Measurements from ENCODE around the gene BCL2L14. TPM values are rescaled to one million over a fixed set of nuclear protein-coding genes. Genes with fewer than 3 reads are reported as not detected.

The BCL2L14 gene
- total RNA-seq, 1 experiment from 2014 or later: not detected

DNA sequence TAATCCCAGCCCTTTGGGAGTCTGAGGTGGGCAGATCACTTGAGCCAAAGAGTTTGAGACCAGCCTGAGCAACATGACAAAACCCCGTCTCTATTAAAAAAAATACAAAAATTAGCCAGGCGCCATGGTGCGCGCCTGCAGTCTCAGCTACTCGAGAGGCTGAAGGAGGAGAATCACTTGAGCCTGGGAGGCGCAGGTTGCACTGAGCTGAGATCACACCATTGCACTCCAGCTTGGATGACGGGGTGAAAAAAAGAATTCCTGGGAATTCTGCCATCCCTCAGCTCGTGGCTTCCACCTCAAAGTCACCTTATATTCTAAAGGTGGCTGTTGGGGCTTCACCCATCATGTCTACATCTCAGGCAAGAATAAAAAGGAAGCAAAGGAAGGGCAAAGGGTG, 12.9 kb downstream of the BCL2L14 start:
- POLR2A ChIA-PET (ENCODE audit: unreplicated experiment): no interaction called here
- Histone ChIP-seq H3K9me3 (ENCODE audit: low read length) (no peaks in the 10 kb centered on the region), H3K9me2 (replicated peaks; ENCODE audit: low read length) (no peaks in the 10 kb centered on the region), H2AFZ (ENCODE audit: low read length) (no peak overlapping the region), H3K4me1 (ENCODE audit: insufficient read depth, low read length) (no peaks in the 10 kb centered on the region), H3K4me3 (ENCODE audit: low read length) (no peak overlapping the region), H3K9ac (ENCODE audit: low read length) (no peak overlapping the region), H3K4me2 (ENCODE audit: low read length) (no peak overlapping the region), H3K36me3 (ENCODE audit: low read depth, low read length) (no peaks in the 10 kb centered on the region), H3K27me3 (ENCODE audit: low read length) (no peaks in the 10 kb centered on the region), H3K27ac (ENCODE audit: low read length) (no peak overlapping the region), H4K20me1 (ENCODE audit: low read length) (no peaks in the 10 kb centered on the region), H3F3A (ENCODE audit: low read length, unreplicated experiment) (no peaks in the 10 kb centered on the region), H3K79me2 (ENCODE audit: low read length) (no peaks in the 10 kb centered on the region)
- CTCF ChIA-PET: no interaction called here
- TF ChIP-seq, protein P1, sequence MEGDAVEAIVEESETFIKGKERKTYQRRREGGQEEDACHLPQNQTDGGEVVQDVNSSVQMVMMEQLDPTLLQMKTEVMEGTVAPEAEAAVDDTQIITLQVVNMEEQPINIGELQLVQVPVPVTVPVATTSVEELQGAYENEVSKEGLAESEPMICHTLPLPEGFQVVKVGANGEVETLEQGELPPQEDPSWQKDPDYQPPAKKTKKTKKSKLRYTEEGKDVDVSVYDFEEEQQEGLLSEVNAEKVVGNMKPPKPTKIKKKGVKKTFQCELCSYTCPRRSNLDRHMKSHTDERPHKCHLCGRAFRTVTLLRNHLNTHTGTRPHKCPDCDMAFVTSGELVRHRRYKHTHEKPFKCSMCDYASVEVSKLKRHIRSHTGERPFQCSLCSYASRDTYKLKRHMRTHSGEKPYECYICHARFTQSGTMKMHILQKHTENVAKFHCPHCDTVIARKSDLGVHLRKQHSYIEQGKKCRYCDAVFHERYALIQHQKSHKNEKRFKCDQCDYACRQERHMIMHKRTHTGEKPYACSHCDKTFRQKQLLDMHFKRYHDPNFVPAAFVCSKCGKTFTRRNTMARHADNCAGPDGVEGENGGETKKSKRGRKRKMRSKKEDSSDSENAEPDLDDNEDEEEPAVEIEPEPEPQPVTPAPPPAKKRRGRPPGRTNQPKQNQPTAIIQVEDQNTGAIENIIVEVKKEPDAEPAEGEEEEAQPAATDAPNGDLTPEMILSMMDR (conservative IDR thresholded peaks at IDR 0.05; ENCODE audit: low read depth, low read length): no peak
- TF ChIP-seq EZH2 (IDR thresholded peaks at IDR 0.05; ENCODE audit: low read length, unreplicated experiment) (no peak), EZH2phosphoT487 (IDR thresholded peaks at IDR 0.05; ENCODE audit: borderline replicate concordance, low read length) (no peak)
- no peak for DNase-seq
- intact Hi-C loops (cut with micrococcal nuclease): loop anchor here (2.0 to 5.0 kb wide), 2 partner anchors 184 to 249 kb away; partner anchors contain the start of gene LRP6
- no TSS peak for BruUV-seq (replicated peaks)
- no peak for ATAC-seq

DNA sequence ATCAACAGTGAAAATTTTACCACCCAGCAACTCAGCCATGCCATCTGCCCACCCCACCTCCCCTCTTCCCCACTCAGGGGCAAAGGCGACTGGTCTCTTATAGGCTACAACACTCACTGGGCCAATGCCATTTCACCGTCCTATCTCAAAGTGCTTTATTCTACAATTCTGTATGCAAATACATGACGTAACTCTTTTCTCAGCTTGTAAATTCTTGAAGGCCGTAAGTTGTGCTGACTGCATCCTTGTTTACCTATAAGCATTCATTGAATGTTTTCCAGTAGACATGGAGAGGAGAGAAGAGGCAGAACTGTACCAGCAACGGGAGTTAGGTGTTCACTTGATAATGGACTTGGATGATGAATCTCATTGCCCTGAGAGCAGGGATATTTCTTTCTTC, 15.6 kb downstream of the BCL2L14 start:
- Histone ChIP-seq H4K20me1 (ENCODE audit: low read length) (no peaks in the 10 kb centered on the region), H3K4me3 (ENCODE audit: low read length) (no peak overlapping the region), H3K4me1 (ENCODE audit: insufficient read depth, low read length) (no peaks in the 10 kb centered on the region), H3F3A (ENCODE audit: low read length, unreplicated experiment) (no peaks in the 10 kb centered on the region), H3K9me2 (replicated peaks; ENCODE audit: low read length) (no peaks in the 10 kb centered on the region), H3K9me3 (ENCODE audit: low read length) (no peaks in the 10 kb centered on the region), H3K27me3 (ENCODE audit: low read length) (no peaks in the 10 kb centered on the region), H3K27ac (ENCODE audit: low read length) (no peak overlapping the region), H3K9ac (ENCODE audit: low read length) (no peak overlapping the region), H2AFZ (ENCODE audit: low read length) (no peak overlapping the region), H3K36me3 (ENCODE audit: low read depth, low read length) (no peaks in the 10 kb centered on the region), H3K4me2 (ENCODE audit: low read length) (no peak overlapping the region), H3K79me2 (ENCODE audit: low read length) (no peaks in the 10 kb centered on the region)
- ATAC-seq (no peak), DNase-seq (peak; percentile 3)
- ChIA-PET POLR2A (ENCODE audit: unreplicated experiment) (no interaction called here), CTCF (no interaction called here)
- intact Hi-C loops (cut with micrococcal nuclease): no loop called here
- no peak for TF ChIP-seq EZH2 (IDR thresholded peaks at IDR 0.05; ENCODE audit: low read length, unreplicated experiment)
- TF ChIP-seq, protein P1 (conservative IDR thresholded peaks at IDR 0.05; ENCODE audit: low read depth, low read length): no peak
- TF ChIP-seq EZH2phosphoT487 (IDR thresholded peaks at IDR 0.05; ENCODE audit: borderline replicate concordance, low read length): no peak
- BruUV-seq (replicated peaks): no TSS peak

DNA sequence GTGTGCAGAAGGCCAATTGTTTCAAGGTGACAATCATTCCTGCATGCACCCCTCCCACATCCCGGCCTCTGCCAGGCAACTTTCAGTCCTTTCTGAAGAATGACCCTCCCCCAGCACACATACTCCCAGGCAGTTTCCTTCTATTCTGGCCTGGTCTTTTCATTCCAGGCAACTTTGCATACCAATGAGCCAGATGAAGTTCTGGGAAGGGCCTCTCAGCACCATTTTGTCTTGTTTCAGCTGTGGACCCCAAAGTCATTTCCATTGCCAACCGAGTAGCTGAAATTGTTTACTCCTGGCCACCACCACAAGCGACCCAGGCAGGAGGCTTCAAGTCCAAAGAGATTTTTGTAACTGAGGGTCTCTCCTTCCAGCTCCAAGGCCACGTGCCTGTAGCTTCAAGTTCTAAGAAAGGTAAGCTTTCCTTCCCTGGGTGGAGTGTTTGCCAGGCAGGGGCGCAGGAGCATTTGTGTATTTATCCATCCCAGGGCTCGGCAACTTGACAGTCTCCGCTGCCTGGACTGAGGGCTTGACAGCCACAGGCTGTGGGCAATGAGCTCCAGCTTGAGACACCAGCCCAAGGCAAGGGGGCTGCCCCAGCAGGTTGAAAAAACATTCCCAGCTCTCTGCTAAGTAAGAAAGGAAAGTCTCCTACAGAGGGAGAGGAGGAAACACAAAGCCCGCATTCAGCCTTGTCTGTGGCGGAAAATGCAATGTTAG, 16.4 kb downstream of the BCL2L14 start:
- POLR2A ChIA-PET (ENCODE audit: unreplicated experiment): no interaction called here
- DNase-seq (no peak), ATAC-seq (no peak)
- no peak overlapping the region for H3K4me2 ChIP-seq (ENCODE audit: low read length)
- BruUV-seq (replicated peaks): no TSS peak
- no peaks in the 10 kb centered on the region for H3K4me1 ChIP-seq (ENCODE audit: insufficient read depth, low read length)
- H3K27me3 ChIP-seq (ENCODE audit: low read length): no peaks in the 10 kb centered on the region
- no peaks in the 10 kb centered on the region for H3K79me2 ChIP-seq (ENCODE audit: low read length)
- CTCF ChIA-PET: interaction anchor here (0.6 kb wide), 1 partner anchor 10 kb away, joined by 5 read pairs; no protein-coding TSS in a partner anchor
- no peak overlapping the region for H3K27ac ChIP-seq (ENCODE audit: low read length)
- TF ChIP-seq EZH2phosphoT487 (IDR thresholded peaks at IDR 0.05; ENCODE audit: borderline replicate concordance, low read length) (no peak), EZH2 (IDR thresholded peaks at IDR 0.05; ENCODE audit: low read length, unreplicated experiment) (no peak)
- TF ChIP-seq, protein P1 (conservative IDR thresholded peaks at IDR 0.05; ENCODE audit: low read depth, low read length): no peak
- no peaks in the 10 kb centered on the region for H4K20me1 ChIP-seq (ENCODE audit: low read length)
- no peaks in the 10 kb centered on the region for H3K36me3 ChIP-seq (ENCODE audit: low read depth, low read length)
- no peaks in the 10 kb centered on the region for H3F3A ChIP-seq (ENCODE audit: low read length, unreplicated experiment)
- no peaks in the 10 kb centered on the region for H3K9me3 ChIP-seq (ENCODE audit: low read length)
- no peak overlapping the region for H2AFZ ChIP-seq (ENCODE audit: low read length)
- intact Hi-C loops (cut with micrococcal nuclease): no loop called here
- no peak overlapping the region for H3K9ac ChIP-seq (ENCODE audit: low read length)
- no peaks in the 10 kb centered on the region for H3K9me2 ChIP-seq (replicated peaks; ENCODE audit: low read length)
- no peak overlapping the region for H3K4me3 ChIP-seq (ENCODE audit: low read length)
